D721Med (cell line): Measurements from ENCODE around the gene BCO2.

Source experiments
- DNase-seq: peaks from one replicate; pipeline ENCODE4 v3.0.0; 2011; ENCODE audit warnings: low spot score; ENCODE audit not compliant: insufficient read length
- FAIRE-seq: peaks from 2 replicates; lab custom pipeline; 2011; peaks lifted over from hg19 to GRCh38; lab: Jason Lieb, UNC
- CTCF ChIP-seq: IDR thresholded peaks from 2 replicates; pipeline ENCODE4 v1.5.1; 2012; ENCODE audit warnings: mild to moderate bottlenecking, control low read depth; ENCODE audit not compliant: insufficient read depth; ENCODE audit errors: missing control alignments

Gene BCO2

GRCh38 chr11:112248201-112248600 is 72.9 kb downstream of the BCO2 start:
- TF ChIP-seq CTCF = no peak
- FAIRE-seq = no peak

GRCh38 chr11:112249871-112250610 is 74.7 kb downstream of the BCO2 start:
- no peak for TF ChIP-seq CTCF
- no peak for DNase-seq
- no peak for FAIRE-seq

More at GRCh38 chr11:112248201-112248600, 72.9 kb downstream of the BCO2 start:
- DNase-seq = no peak

- FAIRE-seq (no peak), DNase-seq (no peak)
- no peak for TF ChIP-seq CTCF
Observed at GRCh38 chr11:112253605-112254242, 78.4 kb downstream of the BCO2 start.

GRCh38 chr11:112255067-112255720 is 79.9 kb downstream of the BCO2 start:
- TF ChIP-seq CTCF = no peak
- DNase-seq (no peak), FAIRE-seq (peak; percentile 68)

GRCh38 chr11:112260490-112260889 is 85.2 kb downstream of the BCO2 start, which contains the start of gene PLET1:
Gene PLET1 (minus strand): TSS chr11:112260860. CDS start chr11:112260589, 271 bp downstream.
- no peak for FAIRE-seq
- no peak for TF ChIP-seq CTCF
- DNase-seq = no peak

- no peak for FAIRE-seq
- DNase-seq = no peak
- TF ChIP-seq CTCF = no peak
Observed at GRCh38 chr11:112265659-112266409, 90.5 kb downstream of the BCO2 start.
